ENCODE results near the gene MKRN2. TPM values are rescaled to one million over a fixed set of nuclear protein-coding genes. Genes with fewer than 3 reads are reported as not detected.

MKRN2 gene
- total RNA-seq, 1 donor from 2014 or later: 22.3 TPM

GRCh38 chr3:12586403-12586802 lies 29.5 kb downstream of the MKRN2 start:
- peaks cover 15% of the 10 kb centered on the region for H3K4me1 Mint-ChIP-seq
- no peak overlapping the region for H3K4me3 Mint-ChIP-seq
- intact Hi-C loops (cut with micrococcal nuclease): no loop called here
- H3K36me3 Mint-ChIP-seq (ENCODE audit: low read depth): peaks cover 84% of the 10 kb centered on the region
- DNase-seq (no peak), ATAC-seq (ENCODE audit: low read depth) (no peak)
- POLR2A ChIA-PET: no interaction called here
- H3K9me3 Mint-ChIP-seq: no peaks in the 10 kb centered on the region
- no peak overlapping the region for H3K27ac Mint-ChIP-seq
- no peaks in the 10 kb centered on the region for H3K27me3 Mint-ChIP-seq
- CTCF ChIA-PET: no interaction called here
- TF ChIP-seq CTCF (IDR thresholded peaks at IDR 0.05): no peak

- no peaks in the 10 kb centered on the region for H3K9me3 Mint-ChIP-seq
- no peak for TF ChIP-seq CTCF (IDR thresholded peaks at IDR 0.05)
- no peak overlapping the region for H3K27ac Mint-ChIP-seq
- ATAC-seq (ENCODE audit: low read depth): no peak
- ChIA-PET POLR2A (interaction anchor here (0.6 kb wide), 1 partner anchor 347 kb away, joined by 5 read pairs; no protein-coding TSS in a partner anchor), CTCF (no interaction called here)
- H3K36me3 Mint-ChIP-seq (ENCODE audit: low read depth): peaks cover 79% of the 10 kb centered on the region
- no peak for DNase-seq
- intact Hi-C loops (cut with micrococcal nuclease): no loop called here
- no peaks in the 10 kb centered on the region for H3K27me3 Mint-ChIP-seq
- H3K4me1 Mint-ChIP-seq: peaks cover 21% of the 10 kb centered on the region
- H3K4me3 Mint-ChIP-seq: no peak overlapping the region
Measured at GRCh38 chr3:12588039-12589009, 31.4 kb downstream of the MKRN2 start.

- Mint-ChIP-seq H3K4me1 (peaks cover 21% of the 10 kb centered on the region), H3K36me3 (ENCODE audit: low read depth) (peaks cover 80% of the 10 kb centered on the region), H3K27me3 (no peaks in the 10 kb centered on the region), H3K9me3 (no peaks in the 10 kb centered on the region), H3K27ac (peak overlapping the region; percentile 50), H3K4me3 (no peak overlapping the region)
- DNase-seq (no peak), ATAC-seq (ENCODE audit: low read depth) (peak; percentile 65)
- intact Hi-C loops (cut with micrococcal nuclease): no loop called here
- ChIA-PET CTCF (no interaction called here), POLR2A (interaction anchor here (0.6 to 1.1 kb wide), 5 partner anchors 22 to 776 kb away, joined by 3 to 8 read pairs (median 4); no protein-coding TSS in a partner anchor)
- no peak for TF ChIP-seq CTCF (IDR thresholded peaks at IDR 0.05)
Measured at GRCh38 chr3:12590096-12590495, 33.2 kb downstream of the MKRN2 start.

GRCh38 chr3:12591456-12591855 lies 34.6 kb downstream of the MKRN2 start:
- intact Hi-C loops (cut with micrococcal nuclease): no loop called here
- DNase-seq (no peak), ATAC-seq (ENCODE audit: low read depth) (no peak)
- H3K9me3 Mint-ChIP-seq: no peaks in the 10 kb centered on the region
- H3K36me3 Mint-ChIP-seq (ENCODE audit: low read depth): peaks cover 77% of the 10 kb centered on the region
- no peak overlapping the region for H3K4me3 Mint-ChIP-seq
- POLR2A ChIA-PET: no interaction called here
- peaks cover 15% of the 10 kb centered on the region for H3K4me1 Mint-ChIP-seq
- CTCF ChIA-PET: no interaction called here
- H3K27me3 Mint-ChIP-seq: no peaks in the 10 kb centered on the region
- TF ChIP-seq CTCF (IDR thresholded peaks at IDR 0.05): no peak
- H3K27ac Mint-ChIP-seq: no peak overlapping the region

- H3K36me3 Mint-ChIP-seq (ENCODE audit: low read depth): peaks cover 77% of the 10 kb centered on the region
- no peaks in the 10 kb centered on the region for H3K27me3 Mint-ChIP-seq
- H3K27ac Mint-ChIP-seq: no peak overlapping the region
- H3K4me1 Mint-ChIP-seq: peaks cover 15% of the 10 kb centered on the region
- DNase-seq (no peak), ATAC-seq (ENCODE audit: low read depth) (no peak)
- no peak for TF ChIP-seq CTCF (IDR thresholded peaks at IDR 0.05)
- ChIA-PET CTCF (no interaction called here), POLR2A (interaction anchor here (0.7 kb wide), 1 partner anchor 904 kb away, joined by 4 read pairs; no protein-coding TSS in a partner anchor)
- intact Hi-C loops (cut with micrococcal nuclease): no loop called here
- H3K9me3 Mint-ChIP-seq: no peaks in the 10 kb centered on the region
- no peak overlapping the region for H3K4me3 Mint-ChIP-seq
Measured at GRCh38 chr3:12591997-12592715, 35.3 kb downstream of the MKRN2 start.
